Neural cell (in vitro differentiated cells): ENCODE measurements around the gene MUSTN1. TPM values are rescaled to one million over a fixed set of nuclear protein-coding genes. Genes with fewer than 3 reads are reported as not detected.

Experiments used
- H2AFZ ChIP-seq: fragments of 200-600, 300-800 bp; sonication (generic), shearing (Covaris generic); 2 replicates; pipeline ENCODE4 v1.6.0; 2014; ENCODE audit warnings: low read depth, mild to moderate bottlenecking, antibody characterized with exemption, low read length, moderate library complexity
- H3F3A ChIP-seq: fragments of 200-600 bp; shearing (Covaris generic); 2 replicates; pipeline ENCODE4 v1.6.1; 2016; ENCODE audit warnings: mild to moderate bottlenecking, moderate library complexity, mixed read lengths, antibody characterized with exemption, low read length; ENCODE audit not compliant: insufficient read depth, poor library complexity, severe bottlenecking
- H3K27ac ChIP-seq: fragments of 200-600, 300-800 bp; sonication (generic), shearing (Covaris generic); 2 replicates; pipeline ENCODE4 v1.5.1; 2014; ENCODE audit warnings: mild to moderate bottlenecking, low read length, moderate library complexity
- H3K27me3 ChIP-seq: fragments of 300-800, 200-600 bp; sonication (generic), shearing (Covaris generic); 2 replicates; pipeline ENCODE4 v1.6.0; 2014; ENCODE audit warnings: mild to moderate bottlenecking, low read depth, low read length, moderate library complexity; ENCODE audit not compliant: insufficient read depth
- H3K36me3 ChIP-seq: fragments of 300-800, 200-600 bp; sonication (generic), shearing (Covaris generic); 2 replicates; pipeline ENCODE4 v1.5.1; 2014; ENCODE audit warnings: mild to moderate bottlenecking, antibody characterized with exemption, low read length, moderate library complexity; ENCODE audit not compliant: insufficient read depth
- H3K4me2 ChIP-seq: fragments of 300-800, 200-600 bp; sonication (generic), shearing (Covaris generic); 2 replicates; pipeline ENCODE4 v1.6.0; 2014; ENCODE audit warnings: mild to moderate bottlenecking, low read length
- H3K4me3 ChIP-seq: fragments of 300-800, 200-600 bp; sonication (generic), shearing (Covaris generic); 2 replicates; pipeline ENCODE4 v1.5.1; 2014; ENCODE audit warnings: mild to moderate bottlenecking, low read length, moderate library complexity
- H3K79me2 ChIP-seq: fragments of 200-600 bp; shearing (Covaris generic); replicated peaks from 2 replicates; pipeline ENCODE4 v1.6.0; 2014; ENCODE audit warnings: mild to moderate bottlenecking, low read length, moderate library complexity; ENCODE audit not compliant: insufficient read depth
- H3K9ac ChIP-seq: fragments of 300-800, 200-600 bp; sonication (generic), shearing (Covaris generic); 2 replicates; pipeline ENCODE4 v1.6.1; 2016; ENCODE audit warnings: mild to moderate bottlenecking, low read length, mixed read lengths
- H3K9me2 ChIP-seq: fragments of 200-600 bp; shearing (Covaris generic); 2 replicates; pipeline ENCODE4 v1.6.1; 2016; ENCODE audit warnings: mild to moderate bottlenecking, low read length, mixed read lengths; ENCODE audit not compliant: insufficient read depth
- H3K9me3 ChIP-seq: fragments of 200-600, 300-800 bp; sonication (generic), shearing (Covaris generic); 2 replicates; pipeline ENCODE4 v1.6.1; 2016; ENCODE audit warnings: mild to moderate bottlenecking, mixed run types, low read length, moderate library complexity, mixed read lengths
- H4K20me1 ChIP-seq: fragments of 200-600 bp; shearing (Covaris generic); 2 replicates; pipeline ENCODE4 v1.6.1; 2016; ENCODE audit warnings: mild to moderate bottlenecking, mixed run types; ENCODE audit not compliant: insufficient read depth
- EP300 ChIP-seq: fragments of 450-650 bp; conservative IDR thresholded peaks from 2 replicates; pipeline ENCODE4 v1.6.1; 2014; ENCODE audit warnings: antibody characterized with exemption, mild to moderate bottlenecking, moderate library complexity; ENCODE audit not compliant: poor library complexity, severe bottlenecking
- EZH2 ChIP-seq: fragments of 200-600, 300-800 bp; shearing (Covaris generic), sonication (generic); IDR thresholded peaks from 2 replicates; pipeline ENCODE4 v1.6.1; 2014; ENCODE audit warnings: antibody characterized with exemption, low read length, borderline replicate concordance, mild to moderate bottlenecking; ENCODE audit not compliant: insufficient read depth, poor library complexity, severe bottlenecking
- MXI1 ChIP-seq: fragments of 450-650 bp; conservative IDR thresholded peaks from 2 replicates; pipeline ENCODE4 v1.6.1; 2014; ENCODE audit warnings: antibody characterized with exemption, mild to moderate bottlenecking; ENCODE audit not compliant: poor library complexity, severe bottlenecking
- POLR2AphosphoS5 ChIP-seq: IDR thresholded peaks from 2 replicates; pipeline ENCODE4 v1.6.1; 2012
- RAD21 ChIP-seq: fragments of 450-650 bp; conservative IDR thresholded peaks from 2 replicates; pipeline ENCODE4 v1.6.1; 2014; ENCODE audit warnings: antibody characterized with exemption, mild to moderate bottlenecking, moderate library complexity
- SMC3 ChIP-seq: fragments of 450-650 bp; conservative IDR thresholded peaks from 2 replicates; pipeline ENCODE4 v1.6.1; 2014; ENCODE audit warnings: antibody characterized with exemption, mild to moderate bottlenecking, moderate library complexity; ENCODE audit not compliant: poor library complexity
- TAF1 ChIP-seq: IDR thresholded peaks from 2 replicates; pipeline ENCODE4 v1.6.1; 2012; ENCODE audit warnings: low read depth
- polyA plus RNA-seq: library from polyadenylated mRNA; depleted of rRNA; stranded (reverse); fragments of >200 nt; gene quantifications from 2 replicates; pipeline ENCODE4 v1.2.3, GENCODE V29; 2014
- TF ChIP-seq, protein P1 (sequence below): fragments of 450-650 bp; IDR thresholded peaks from 2 replicates; pipeline ENCODE4 v1.5.1; 2014; ENCODE audit warnings: antibody characterized with exemption, mild to moderate bottlenecking, moderate library complexity; ENCODE audit not compliant: poor library complexity, severe bottlenecking
- TF ChIP-seq, protein P2 (sequence below): IDR thresholded peaks from 2 replicates; pipeline ENCODE4 v1.6.1; 2012; ENCODE audit warnings: borderline replicate concordance

MUSTN1 gene
- polyA plus RNA-seq, 1 donor from 2014 or later = not detected

DNA sequence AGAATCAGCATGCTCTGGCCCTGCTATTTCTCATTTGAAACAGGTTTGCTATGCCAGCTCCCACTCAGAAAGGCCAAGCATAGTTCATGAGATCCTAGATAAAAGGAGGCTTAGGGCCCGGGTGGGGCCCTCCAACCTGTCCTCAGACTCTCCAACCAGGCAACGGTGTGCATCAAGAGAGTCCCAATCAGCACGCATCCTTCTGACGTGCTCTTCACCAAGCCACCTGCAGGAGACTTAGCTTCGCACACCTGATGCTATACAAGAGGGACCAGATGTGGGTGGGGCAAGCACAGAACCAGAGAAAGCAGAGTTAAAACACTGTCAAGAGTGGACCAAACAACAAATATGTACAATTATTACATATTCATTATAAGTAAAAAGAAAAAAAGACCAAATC, 45.2 kb upstream of the MUSTN1 start:
- peaks cover 3% of the 10 kb centered on the region for H3K36me3 ChIP-seq
- H3K9me3 ChIP-seq = no peaks in the 10 kb centered on the region
- H3K4me2 ChIP-seq = no peak overlapping the region
- H3K27me3 ChIP-seq = no peaks in the 10 kb centered on the region
- H3K27ac ChIP-seq = no peak overlapping the region
- no peaks in the 10 kb centered on the region for H3K79me2 ChIP-seq
- H3K9me2 ChIP-seq = no peaks in the 10 kb centered on the region
- H3F3A ChIP-seq = no peaks in the 10 kb centered on the region
- H3K4me3 ChIP-seq = no peak overlapping the region
- no peak overlapping the region for H3K9ac ChIP-seq
- H2AFZ ChIP-seq = no peak overlapping the region
- H4K20me1 ChIP-seq = no peaks in the 10 kb centered on the region
- TF ChIP-seq RAD21 = no peak
- TF ChIP-seq SMC3 = no peak
- TF ChIP-seq MXI1 = no peak
- TF ChIP-seq, protein P1, sequence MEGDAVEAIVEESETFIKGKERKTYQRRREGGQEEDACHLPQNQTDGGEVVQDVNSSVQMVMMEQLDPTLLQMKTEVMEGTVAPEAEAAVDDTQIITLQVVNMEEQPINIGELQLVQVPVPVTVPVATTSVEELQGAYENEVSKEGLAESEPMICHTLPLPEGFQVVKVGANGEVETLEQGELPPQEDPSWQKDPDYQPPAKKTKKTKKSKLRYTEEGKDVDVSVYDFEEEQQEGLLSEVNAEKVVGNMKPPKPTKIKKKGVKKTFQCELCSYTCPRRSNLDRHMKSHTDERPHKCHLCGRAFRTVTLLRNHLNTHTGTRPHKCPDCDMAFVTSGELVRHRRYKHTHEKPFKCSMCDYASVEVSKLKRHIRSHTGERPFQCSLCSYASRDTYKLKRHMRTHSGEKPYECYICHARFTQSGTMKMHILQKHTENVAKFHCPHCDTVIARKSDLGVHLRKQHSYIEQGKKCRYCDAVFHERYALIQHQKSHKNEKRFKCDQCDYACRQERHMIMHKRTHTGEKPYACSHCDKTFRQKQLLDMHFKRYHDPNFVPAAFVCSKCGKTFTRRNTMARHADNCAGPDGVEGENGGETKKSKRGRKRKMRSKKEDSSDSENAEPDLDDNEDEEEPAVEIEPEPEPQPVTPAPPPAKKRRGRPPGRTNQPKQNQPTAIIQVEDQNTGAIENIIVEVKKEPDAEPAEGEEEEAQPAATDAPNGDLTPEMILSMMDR = no peak
- TF ChIP-seq EP300 = no peak
- TF ChIP-seq, protein P2, sequence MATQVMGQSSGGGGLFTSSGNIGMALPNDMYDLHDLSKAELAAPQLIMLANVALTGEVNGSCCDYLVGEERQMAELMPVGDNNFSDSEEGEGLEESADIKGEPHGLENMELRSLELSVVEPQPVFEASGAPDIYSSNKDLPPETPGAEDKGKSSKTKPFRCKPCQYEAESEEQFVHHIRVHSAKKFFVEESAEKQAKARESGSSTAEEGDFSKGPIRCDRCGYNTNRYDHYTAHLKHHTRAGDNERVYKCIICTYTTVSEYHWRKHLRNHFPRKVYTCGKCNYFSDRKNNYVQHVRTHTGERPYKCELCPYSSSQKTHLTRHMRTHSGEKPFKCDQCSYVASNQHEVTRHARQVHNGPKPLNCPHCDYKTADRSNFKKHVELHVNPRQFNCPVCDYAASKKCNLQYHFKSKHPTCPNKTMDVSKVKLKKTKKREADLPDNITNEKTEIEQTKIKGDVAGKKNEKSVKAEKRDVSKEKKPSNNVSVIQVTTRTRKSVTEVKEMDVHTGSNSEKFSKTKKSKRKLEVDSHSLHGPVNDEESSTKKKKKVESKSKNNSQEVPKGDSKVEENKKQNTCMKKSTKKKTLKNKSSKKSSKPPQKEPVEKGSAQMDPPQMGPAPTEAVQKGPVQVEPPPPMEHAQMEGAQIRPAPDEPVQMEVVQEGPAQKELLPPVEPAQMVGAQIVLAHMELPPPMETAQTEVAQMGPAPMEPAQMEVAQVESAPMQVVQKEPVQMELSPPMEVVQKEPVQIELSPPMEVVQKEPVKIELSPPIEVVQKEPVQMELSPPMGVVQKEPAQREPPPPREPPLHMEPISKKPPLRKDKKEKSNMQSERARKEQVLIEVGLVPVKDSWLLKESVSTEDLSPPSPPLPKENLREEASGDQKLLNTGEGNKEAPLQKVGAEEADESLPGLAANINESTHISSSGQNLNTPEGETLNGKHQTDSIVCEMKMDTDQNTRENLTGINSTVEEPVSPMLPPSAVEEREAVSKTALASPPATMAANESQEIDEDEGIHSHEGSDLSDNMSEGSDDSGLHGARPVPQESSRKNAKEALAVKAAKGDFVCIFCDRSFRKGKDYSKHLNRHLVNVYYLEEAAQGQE = no peak
- TF ChIP-seq EZH2 = no peak
- TF ChIP-seq TAF1 = no peak
- no peak for TF ChIP-seq POLR2AphosphoS5

DNA sequence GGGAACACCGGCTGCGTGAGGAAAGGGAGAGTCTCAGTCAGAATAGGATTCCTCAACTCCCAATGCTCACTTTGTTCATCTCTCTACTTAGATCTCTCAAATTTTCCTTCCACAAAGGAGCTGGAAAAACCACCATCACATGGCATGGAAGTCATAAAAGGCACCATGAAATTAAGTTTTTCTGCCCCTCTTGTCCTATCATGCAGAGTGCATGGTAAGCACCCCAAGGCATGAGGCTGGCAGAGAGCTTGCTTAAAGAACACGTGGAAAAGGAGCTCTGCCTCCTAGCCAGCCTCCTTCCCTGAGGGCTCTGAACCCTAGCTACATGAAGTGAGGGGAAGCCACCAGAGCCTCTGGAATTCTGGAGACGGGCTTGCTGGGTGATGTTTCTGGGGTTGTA, 44.8 kb upstream of the MUSTN1 start:
- no peak overlapping the region for H3K4me2 ChIP-seq
- no peaks in the 10 kb centered on the region for H3K9me2 ChIP-seq
- H4K20me1 ChIP-seq = no peaks in the 10 kb centered on the region
- H3K79me2 ChIP-seq = no peaks in the 10 kb centered on the region
- H2AFZ ChIP-seq = no peak overlapping the region
- H3K9ac ChIP-seq = no peak overlapping the region
- H3K27ac ChIP-seq = no peak overlapping the region
- no peak overlapping the region for H3K4me3 ChIP-seq
- H3F3A ChIP-seq = no peaks in the 10 kb centered on the region
- no peaks in the 10 kb centered on the region for H3K9me3 ChIP-seq
- peaks cover 2% of the 10 kb centered on the region for H3K36me3 ChIP-seq
- TF ChIP-seq POLR2AphosphoS5 (no peak), EZH2 (no peak), MXI1 (no peak), TAF1 (no peak)
- TF ChIP-seq, protein P2 = no peak
- no peaks in the 10 kb centered on the region for H3K27me3 ChIP-seq
